Ovary (tissue), 9 donors: Measurements from ENCODE around the gene CAMTA1. TPM values are rescaled to one million over a fixed set of nuclear protein-coding genes. Genes with fewer than 3 reads are reported as not detected.

Experiments used
- DNase-seq, 5 donors: peaks; one replicate each; pipeline ENCODE4 v3.0.0-alpha.2; 2019 to 2020
- H3K27ac ChIP-seq, 2 donors: fragments of 200-600 bp; one replicate each; pipeline versions ENCODE4 v1.5.1 to v1.8.0; 2019 to 2022
- H3K27me3 ChIP-seq: fragments of 200-600 bp; one replicate; pipeline ENCODE4 v1.8.0; 2022
- H3K36me3 ChIP-seq: fragments of 200-600 bp; sonication (generic); one replicate; pipeline ENCODE4 v1.5.1; 2019
- H3K4me1 ChIP-seq: one replicate; pipeline ENCODE4 v1.8.1; 2013; ENCODE audit warnings: mild to moderate bottlenecking, moderate library complexity; ENCODE audit not compliant: insufficient read depth
- H3K4me3 ChIP-seq: fragments of 200-600 bp; sonication (generic); one replicate; pipeline ENCODE4 v1.5.1; 2017
- H3K9me3 ChIP-seq, 2 donors: fragments of 200-600 bp in 1 of 2; sonication (generic) in 1 of 2; one replicate each; pipeline versions ENCODE4 v1.5.1 to v1.8.1; 2013 to 2019; ENCODE audit warnings: mild to moderate bottlenecking in 1 of 2, moderate library complexity in 1 of 2
- EP300 ChIP-seq: sonication (generic); formaldehyde crosslinking; IDR thresholded peaks from one replicate; pipeline ENCODE4 v1.6.1; 2017; ENCODE audit warnings: antibody characterized with exemption
- POLR2A ChIP-seq: fragments of 450-650 bp; IDR thresholded peaks from one replicate; pipeline ENCODE4 v1.6.1; 2017; ENCODE audit warnings: antibody characterized with exemption, mild to moderate bottlenecking, moderate library complexity
- WGBS, 3 donors: extraction: QIAGEN DNeasy Blood & Tissue Kit in 1 of 3; methylation state at CpG; one replicate each; pipeline versions ENCODE4 v1.1.5 to v1.1.7; 2013 to 2017; 5-methylcytosine and 5-hydroxymethylcytosine counted together
- intact Hi-C, 4 donors: fragments of 100-400 bp; cut with DNase I; formaldehyde crosslinking; loops; one replicate each; pipeline versions ENCODE4 v1.11.0 to v1.15.1; 2022 to 2023
- polyA plus RNA-seq, 2 donors: library from polyadenylated mRNA; stranded (reverse); fragments of 200-250 nt in 1 of 2; fragments of 350-450 nt in 1 of 2; fragmentation: Illumina TruSeq in 1 of 2; extraction: RNeasy Lipid Tissue Mini Kit (QIAGEN cat#74804) in 1 of 2; gene quantifications; one replicate each; pipeline ENCODE4 v1.2.3, GENCODE V29; 2013 to 2014
- total RNA-seq, 7 donors: library from RNA; depleted of rRNA in 2 of 7; stranded (reverse); fragments of >200 nt in 2 of 7; fragmentation: NEBNext Ultra II Directional in 3 of 7; extraction: Animal tissue kit (Norgen Biotek cat#: 25700) in 3 of 7; gene quantifications; one replicate each; pipeline versions ENCODE4 v1.1.0 to v1.2.4, GENCODE V29; 2016 to 2023
- TF ChIP-seq, protein P1 (sequence below), 3 donors: fragments of 450-650 bp in 2 of 3; fragments of 200-600 bp in 1 of 3; IDR thresholded peaks; one replicate each; pipeline versions ENCODE4 v1.5.1 to v1.8.0; 2016 to 2022; ENCODE audit warnings: antibody characterized with exemption in 3 of 3, mild to moderate bottlenecking in 1 of 3
- donor health status: DM: no; HTN: no; CAD: no; lungs with moderate emphysema.
- donor health status: DM: no; HTN: no; CAD: no.
- donor health status: Bipolar disorder and iron deficiency.
- donor health status: DM: yes; HTN: yes; CAD: no.
- donor health status: DM: no; HTN: no; CAD: no.
- donor health status: DM: yes; HTN: yes; CAD: no.

Gene CAMTA1
- total and polyA plus RNA-seq, 9 donors: 51.1 to 150 (median 67.4) TPM

DNA sequence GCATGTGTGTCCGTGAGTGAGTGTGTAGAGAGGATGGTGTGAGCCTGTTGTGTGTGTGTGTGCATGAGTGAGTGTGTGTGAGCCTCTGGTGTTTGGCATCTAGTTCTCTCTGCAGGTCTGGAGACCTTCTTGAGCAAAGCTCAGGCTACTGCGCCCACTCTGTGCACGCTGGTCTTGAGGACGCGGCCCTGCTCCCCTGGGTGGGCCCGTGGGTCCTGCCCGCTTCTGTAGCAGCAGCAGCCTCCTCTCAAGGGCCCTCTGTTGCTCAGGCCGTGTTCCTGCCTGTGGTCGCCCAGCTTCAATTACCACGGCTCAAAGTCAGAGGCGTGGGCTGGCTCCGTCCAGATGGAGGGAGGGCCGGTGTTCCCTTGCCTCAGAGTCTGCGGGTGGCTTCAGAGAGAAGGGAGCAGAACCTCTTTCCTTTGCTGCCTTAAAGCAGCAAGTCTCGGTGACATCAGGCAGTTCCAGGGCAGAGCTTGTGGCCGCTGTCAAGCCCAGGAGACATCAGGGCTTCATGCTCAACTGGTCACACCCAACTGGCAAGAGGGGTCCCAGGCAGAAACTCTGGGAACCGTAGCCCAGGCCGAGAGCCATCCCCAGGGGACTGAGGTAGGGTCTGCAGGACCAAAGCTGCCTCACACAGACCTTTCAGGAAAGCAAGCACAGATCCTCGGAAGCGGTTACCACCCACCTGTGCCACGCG is 715.3 kb downstream of the CAMTA1 start:
- peaks cover 15% of the 10 kb centered on the region for H3K4me1 ChIP-seq
- DNase-seq: no peak
- H3K9me3 ChIP-seq: no peaks in the 10 kb centered on the region
- H3K36me3 ChIP-seq: no peaks in the 10 kb centered on the region
- H3K4me3 ChIP-seq: no peak overlapping the region
- H3K27ac ChIP-seq: peak overlapping the region in 1 of 2 donors; percentile 52
- no peaks in the 10 kb centered on the region for H3K27me3 ChIP-seq
- TF ChIP-seq EP300 (no peak), POLR2A (no peak)
- TF ChIP-seq, protein P1, sequence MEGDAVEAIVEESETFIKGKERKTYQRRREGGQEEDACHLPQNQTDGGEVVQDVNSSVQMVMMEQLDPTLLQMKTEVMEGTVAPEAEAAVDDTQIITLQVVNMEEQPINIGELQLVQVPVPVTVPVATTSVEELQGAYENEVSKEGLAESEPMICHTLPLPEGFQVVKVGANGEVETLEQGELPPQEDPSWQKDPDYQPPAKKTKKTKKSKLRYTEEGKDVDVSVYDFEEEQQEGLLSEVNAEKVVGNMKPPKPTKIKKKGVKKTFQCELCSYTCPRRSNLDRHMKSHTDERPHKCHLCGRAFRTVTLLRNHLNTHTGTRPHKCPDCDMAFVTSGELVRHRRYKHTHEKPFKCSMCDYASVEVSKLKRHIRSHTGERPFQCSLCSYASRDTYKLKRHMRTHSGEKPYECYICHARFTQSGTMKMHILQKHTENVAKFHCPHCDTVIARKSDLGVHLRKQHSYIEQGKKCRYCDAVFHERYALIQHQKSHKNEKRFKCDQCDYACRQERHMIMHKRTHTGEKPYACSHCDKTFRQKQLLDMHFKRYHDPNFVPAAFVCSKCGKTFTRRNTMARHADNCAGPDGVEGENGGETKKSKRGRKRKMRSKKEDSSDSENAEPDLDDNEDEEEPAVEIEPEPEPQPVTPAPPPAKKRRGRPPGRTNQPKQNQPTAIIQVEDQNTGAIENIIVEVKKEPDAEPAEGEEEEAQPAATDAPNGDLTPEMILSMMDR (IDR thresholded peaks at IDR 0.05): no peak
- WGBS, 3 donors: 47 to 56% (median 51%) methylated on average over 19 to 22 of the region's 22 CpGs
- intact Hi-C loops: no loop called here

DNA sequence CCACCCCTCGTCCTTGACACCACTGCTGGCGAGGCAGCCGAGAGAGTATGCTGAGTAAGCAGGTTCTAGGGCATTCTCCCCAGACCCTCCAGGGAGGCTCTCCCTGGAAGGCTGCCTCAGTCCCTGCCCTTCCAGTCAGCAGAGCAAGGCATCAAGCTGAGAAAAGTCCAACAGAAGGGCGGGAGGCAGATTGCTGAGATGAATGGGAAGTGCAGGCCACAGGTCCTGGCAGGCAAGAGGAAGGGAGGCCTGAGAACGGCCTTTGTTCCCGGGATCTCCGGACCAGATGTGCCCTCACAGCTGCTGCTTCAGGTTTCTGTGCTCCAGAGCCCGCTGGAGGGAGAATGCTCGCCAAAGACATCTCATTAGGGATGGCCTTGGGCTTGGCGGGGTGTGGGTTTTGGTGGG is 715.8 kb downstream of the CAMTA1 start:
- Histone ChIP-seq H3K9me3 (no peaks in the 10 kb centered on the region), H3K27ac (peak overlapping the region in 1 of 2 donors; percentile 52), H3K27me3 (no peaks in the 10 kb centered on the region), H3K4me3 (no peak overlapping the region), H3K36me3 (no peaks in the 10 kb centered on the region), H3K4me1 (peaks cover 15% of the 10 kb centered on the region)
- peak; percentile 16 for TF ChIP-seq POLR2A
- TF ChIP-seq, protein P1 (IDR thresholded peaks at IDR 0.05): no peak
- WGBS, 3 donors: 7 to 23% (median 11%) methylated on average over 10 of the region's 10 CpGs
- peak; percentile 68 to 85 (median 75) for DNase-seq
- intact Hi-C loops: no loop called here

DNA sequence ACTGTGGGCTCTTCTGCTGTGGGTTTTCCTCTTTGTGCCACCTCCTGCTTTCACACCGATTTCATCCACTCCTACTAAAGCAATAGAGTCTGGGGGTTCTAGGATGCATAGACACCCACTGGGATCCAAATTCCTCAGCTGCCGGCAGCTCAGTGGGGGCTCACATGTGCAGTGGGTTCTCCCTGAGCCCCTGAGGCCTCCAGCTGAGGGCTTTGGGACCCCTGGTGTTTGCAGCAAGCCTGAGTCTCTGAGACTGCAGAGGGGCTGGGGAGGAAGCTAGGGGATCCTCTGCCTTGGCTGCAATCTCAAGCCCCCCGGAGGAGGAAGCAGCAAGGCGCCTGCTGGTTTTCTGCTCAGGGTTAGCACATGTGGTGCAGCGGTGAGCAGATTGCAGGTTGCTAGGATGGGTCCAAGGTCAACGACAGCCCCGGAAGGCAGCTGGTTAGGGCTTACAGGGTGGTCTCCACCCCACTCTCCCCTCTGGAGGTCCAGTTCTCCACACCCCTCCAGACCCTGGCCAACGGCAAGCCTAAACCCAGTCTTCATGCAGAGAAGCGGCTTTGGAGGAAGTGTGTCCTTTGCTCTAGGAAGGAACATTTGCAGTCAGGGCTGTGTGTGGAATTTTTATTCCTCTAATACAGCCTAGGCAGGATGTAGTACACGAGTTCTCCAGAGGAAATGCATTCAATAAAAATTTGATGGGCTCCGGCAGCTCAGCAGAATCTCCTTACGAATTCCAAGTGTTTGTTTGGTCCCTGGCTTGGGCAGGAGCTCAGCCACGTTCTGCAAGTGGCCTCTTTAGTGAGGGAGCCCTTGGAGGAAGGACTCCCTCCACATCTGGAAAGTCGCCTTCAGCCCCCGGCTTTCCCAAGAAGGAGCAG is 716.7 kb downstream of the CAMTA1 start:
- DNase-seq: no peak
- TF ChIP-seq POLR2A: no peak
- TF ChIP-seq, protein P1 (IDR thresholded peaks at IDR 0.05): no peak
- TF ChIP-seq EP300: no peak
- no peaks in the 10 kb centered on the region for H3K36me3 ChIP-seq
- H3K27me3 ChIP-seq: no peaks in the 10 kb centered on the region
- H3K4me3 ChIP-seq: no peak overlapping the region
- 37 to 47% (median 43%) methylated on average over 15 of the region's 15 CpGs for whole genome bisulfite sequencing, 3 donors
- H3K9me3 ChIP-seq: no peaks in the 10 kb centered on the region
- no peak overlapping the region for H3K27ac ChIP-seq
- peaks cover 15% of the 10 kb centered on the region for H3K4me1 ChIP-seq
- intact Hi-C loops: no loop called here

DNA sequence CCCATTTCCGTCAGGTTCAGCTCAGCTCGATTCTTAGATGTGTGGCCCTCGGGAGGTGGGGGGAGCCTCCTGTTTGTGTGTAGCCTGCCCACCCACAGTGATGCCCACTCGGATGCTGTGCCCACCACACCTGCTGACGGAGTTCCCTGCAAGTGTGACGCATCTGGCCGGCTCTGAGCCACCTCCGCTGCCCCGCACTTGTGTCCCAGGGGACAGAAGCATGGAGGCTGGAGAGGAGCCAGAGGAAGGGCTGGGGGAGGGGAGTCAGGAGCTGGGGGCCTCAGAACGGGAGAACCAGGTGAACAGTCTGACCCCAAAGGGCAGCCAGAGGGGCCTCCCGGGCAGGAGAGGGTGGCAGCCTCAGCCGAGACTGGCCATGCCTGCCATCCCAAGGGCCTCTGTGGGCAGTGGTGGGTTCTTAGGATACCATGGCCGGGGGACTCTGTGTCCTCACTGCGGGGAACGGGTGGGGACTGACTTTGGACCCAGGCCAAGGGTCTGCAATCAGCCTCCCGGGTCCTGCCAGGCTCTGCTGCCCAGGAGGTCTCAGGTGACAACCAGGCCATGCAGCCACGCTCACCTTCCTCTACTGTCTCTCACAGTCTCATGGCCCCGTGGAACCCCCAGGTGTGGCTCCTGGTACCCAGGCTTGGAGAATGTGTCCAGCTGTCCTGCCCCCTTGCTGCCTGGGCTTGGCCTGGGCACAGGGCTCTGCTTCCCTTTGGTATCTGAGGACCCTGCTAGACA is 718.6 kb downstream of the CAMTA1 start:
- intact Hi-C loops: no loop called here
- WGBS, 3 donors: 83 to 86% (median 85%) methylated on average over 18 of the region's 18 CpGs
- TF ChIP-seq EP300 (no peak), POLR2A (no peak)
- TF ChIP-seq, protein P1 (IDR thresholded peaks at IDR 0.05): no peak
- Histone ChIP-seq H3K27ac (no peak overlapping the region), H3K4me1 (peaks cover 23% of the 10 kb centered on the region), H3K27me3 (no peaks in the 10 kb centered on the region), H3K36me3 (no peaks in the 10 kb centered on the region), H3K4me3 (no peak overlapping the region), H3K9me3 (no peaks in the 10 kb centered on the region)
- peak in 1 of 5 donors; percentile 39 for DNase-seq
